Vagina (tissue), 2 donors: ENCODE measurements around the gene VNN1. TPM values are rescaled to one million over a fixed set of nuclear protein-coding genes. Genes with fewer than 3 reads are reported as not detected.

Experiments used
- DNase-seq, 2 donors: peaks; one replicate each; pipeline ENCODE4 v3.0.0-alpha.2; 2017; ENCODE audit errors: extremely low spot score in 2 of 2
- H3K27ac ChIP-seq: fragments of 200-600 bp; sonication (generic); one replicate; pipeline ENCODE4 v1.5.1; 2019
- H3K27me3 ChIP-seq: fragments of 200-600 bp; sonication (generic); one replicate; pipeline ENCODE4 v1.5.1; 2019
- H3K36me3 ChIP-seq, 2 donors: fragments of 200-600 bp; sonication (generic); one replicate each; pipeline ENCODE4 v1.5.1; 2017 to 2019
- H3K4me1 ChIP-seq: fragments of 200-600 bp; sonication (generic); one replicate; pipeline ENCODE4 v1.5.1; 2019
- H3K4me3 ChIP-seq, 2 donors: fragments of 200-600 bp; sonication (generic); 1 replicate in 1 of 2; 2 replicates in 1 of 2; pipeline ENCODE4 v1.5.1; 2016 to 2019
- H3K9me3 ChIP-seq: fragments of 200-600 bp; sonication (generic); one replicate; pipeline ENCODE4 v1.5.1; 2019
- CTCF ChIP-seq, 3 experiments: fragments of 450-650 bp in 2 of 3; fragments of 200-600 bp in 1 of 3; sonication (generic) in 1 of 3; IDR thresholded peaks; one replicate each; pipeline ENCODE4 v1.5.1; 2017 to 2019; ENCODE audit warnings: antibody characterized with exemption in 3 of 3, mild to moderate bottlenecking in 2 of 3, moderate library complexity in 2 of 3
- POLR2A ChIP-seq, 2 donors: fragments of 450-650 bp; IDR thresholded peaks; one replicate each; pipeline ENCODE4 v1.6.1; 2017; ENCODE audit warnings: antibody characterized with exemption in 2 of 2, mild to moderate bottlenecking in 2 of 2, moderate library complexity in 2 of 2
- POLR2AphosphoS5 ChIP-seq, 2 donors: sonication (generic); formaldehyde crosslinking; IDR thresholded peaks; one replicate each; pipeline ENCODE4 v1.9.0; 2017; ENCODE audit warnings: antibody characterized with exemption in 2 of 2, mild to moderate bottlenecking in 2 of 2, low read depth in 1 of 2; ENCODE audit not compliant: insufficient read depth in 1 of 2
- intact Hi-C: fragments of 100-400 bp; cut with DNase I; formaldehyde crosslinking; loops from one replicate; pipeline ENCODE4 v1.15.1; 2023
- total RNA-seq: library from RNA; depleted of rRNA; stranded (reverse); fragments of >200 nt; gene quantifications from one replicate; pipeline ENCODE4 v1.2.3, GENCODE V29; 2016

VNN1 gene
- total RNA-seq, 1 donor from 2014 or later, result 2.0 TPM

- H3K36me3 ChIP-seq, result no peaks in the 10 kb centered on the region
- intact Hi-C loops, result no loop called here
- H3K27me3 ChIP-seq, result no peaks in the 10 kb centered on the region
- no peak overlapping the region for H3K4me3 ChIP-seq
- no peak for DNase-seq
- no peaks in the 10 kb centered on the region for H3K4me1 ChIP-seq
- no peak overlapping the region for H3K27ac ChIP-seq
- no peaks in the 10 kb centered on the region for H3K9me3 ChIP-seq
- TF ChIP-seq POLR2AphosphoS5 (IDR thresholded peaks at IDR 0.05; ENCODE audit: insufficient read depth in 1 of 2, low read depth in 1 of 2), result no peak
- TF ChIP-seq CTCF (IDR thresholded peaks at IDR 0.05), result no peak
- TF ChIP-seq POLR2A (IDR thresholded peaks at IDR 0.05), result no peak
Observed at GRCh38 chr6:132715881-132716637, 2.2 kb upstream of the VNN1 start.

- no peak for DNase-seq
- H3K4me3 ChIP-seq, result no peak overlapping the region
- H3K27ac ChIP-seq, result no peak overlapping the region
- no peaks in the 10 kb centered on the region for H3K27me3 ChIP-seq
- H3K4me1 ChIP-seq, result no peaks in the 10 kb centered on the region
- intact Hi-C loops, result no loop called here
- no peaks in the 10 kb centered on the region for H3K9me3 ChIP-seq
- no peak for TF ChIP-seq POLR2AphosphoS5 (IDR thresholded peaks at IDR 0.05; ENCODE audit: insufficient read depth in 1 of 2, low read depth in 1 of 2)
- TF ChIP-seq CTCF (IDR thresholded peaks at IDR 0.05), result no peak
- no peak for TF ChIP-seq POLR2A (IDR thresholded peaks at IDR 0.05)
- H3K36me3 ChIP-seq, result no peaks in the 10 kb centered on the region
Observed at GRCh38 chr6:132715204-132715603, 1.3 kb upstream of the VNN1 start.

- no peak for DNase-seq
- Histone ChIP-seq H3K27me3 (no peaks in the 10 kb centered on the region), H3K9me3 (no peaks in the 10 kb centered on the region), H3K36me3 (no peaks in the 10 kb centered on the region), H3K4me1 (no peaks in the 10 kb centered on the region), H3K27ac (no peak overlapping the region), H3K4me3 (no peak overlapping the region)
- intact Hi-C loops, result no loop called here
- TF ChIP-seq POLR2A (IDR thresholded peaks at IDR 0.05) (no peak), CTCF (IDR thresholded peaks at IDR 0.05) (no peak), POLR2AphosphoS5 (IDR thresholded peaks at IDR 0.05; ENCODE audit: insufficient read depth in 1 of 2, low read depth in 1 of 2) (no peak)
Observed at GRCh38 chr6:132714160-132714559, 305 bp upstream of the VNN1 start.

GRCh38 chr6:132712366-132712765, 1.5 kb downstream of the VNN1 start:
- Histone ChIP-seq H3K4me3 (no peak overlapping the region), H3K36me3 (no peaks in the 10 kb centered on the region), H3K4me1 (no peaks in the 10 kb centered on the region), H3K9me3 (no peaks in the 10 kb centered on the region), H3K27ac (no peak overlapping the region), H3K27me3 (no peaks in the 10 kb centered on the region)
- DNase-seq, result no peak
- intact Hi-C loops, result no loop called here
- no peak for TF ChIP-seq POLR2A (IDR thresholded peaks at IDR 0.05)
- TF ChIP-seq CTCF (IDR thresholded peaks at IDR 0.05), result no peak
- no peak for TF ChIP-seq POLR2AphosphoS5 (IDR thresholded peaks at IDR 0.05; ENCODE audit: insufficient read depth in 1 of 2, low read depth in 1 of 2)

GRCh38 chr6:132708771-132709170, 5.1 kb downstream of the VNN1 start:
- Histone ChIP-seq H3K36me3 (no peaks in the 10 kb centered on the region), H3K27ac (no peak overlapping the region), H3K4me1 (no peaks in the 10 kb centered on the region), H3K27me3 (no peaks in the 10 kb centered on the region), H3K9me3 (no peaks in the 10 kb centered on the region), H3K4me3 (no peak overlapping the region)
- TF ChIP-seq POLR2AphosphoS5 (IDR thresholded peaks at IDR 0.05; ENCODE audit: insufficient read depth in 1 of 2, low read depth in 1 of 2) (no peak), POLR2A (IDR thresholded peaks at IDR 0.05) (no peak), CTCF (IDR thresholded peaks at IDR 0.05) (no peak)
- DNase-seq, result no peak
- intact Hi-C loops, result no loop called here
